SIG-M5 treated with dmso at 0.1 percent for 504 hours (cell line): ENCODE results near the gene ADAMTS19.

Source experiments
- DNase-seq: peaks from one replicate; lab custom pipeline; 2025; ENCODE audit not compliant: unreplicated experiment; lab: John Stamatoyannopoulos, UW

Gene ADAMTS19

DNA sequence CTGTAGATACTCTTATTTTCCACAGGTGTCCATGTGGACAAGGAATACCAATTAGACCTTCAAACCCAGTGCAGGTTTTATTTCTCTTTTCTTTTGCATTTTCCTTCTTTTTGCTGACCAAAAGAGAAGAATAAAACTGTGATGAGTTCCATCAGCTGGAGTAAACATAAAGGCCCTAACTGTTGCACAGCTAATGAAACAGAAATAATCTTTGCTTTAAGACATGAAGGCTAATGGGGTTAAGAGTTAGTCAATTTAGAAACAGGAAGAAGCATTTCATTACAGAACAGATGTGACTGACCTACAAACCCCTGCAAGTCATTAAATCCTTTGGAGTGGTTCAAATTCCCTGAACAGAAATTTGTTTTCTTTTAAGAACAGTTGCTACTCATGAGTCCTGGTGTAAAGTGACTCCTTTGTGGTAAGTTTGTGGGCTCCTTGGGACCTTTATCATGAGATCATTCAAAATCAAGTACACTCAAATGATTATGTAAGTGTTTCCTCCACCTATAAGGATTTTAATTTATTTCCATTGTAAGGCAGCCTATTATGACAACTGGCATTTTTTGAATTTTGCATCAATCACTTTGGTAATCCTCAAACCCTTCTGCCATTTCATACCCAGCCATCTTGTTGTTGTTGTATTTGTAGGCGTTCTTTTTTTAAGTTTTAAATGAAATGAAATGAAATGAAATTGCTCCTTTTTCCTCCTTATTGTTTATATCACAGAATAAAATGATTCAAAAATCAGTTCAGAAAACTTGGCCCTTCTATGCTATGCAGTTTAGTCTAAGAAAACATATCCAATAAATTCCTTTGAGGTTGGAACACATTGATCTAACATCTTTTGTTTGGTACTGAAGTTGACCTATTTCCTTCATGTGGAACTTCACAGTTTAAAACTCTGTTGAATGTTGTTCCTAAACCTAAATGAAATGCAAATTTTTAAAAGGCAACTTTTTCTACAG lies 289.1 kb downstream of the ADAMTS19 start:
- DNase-seq: no peak

DNA sequence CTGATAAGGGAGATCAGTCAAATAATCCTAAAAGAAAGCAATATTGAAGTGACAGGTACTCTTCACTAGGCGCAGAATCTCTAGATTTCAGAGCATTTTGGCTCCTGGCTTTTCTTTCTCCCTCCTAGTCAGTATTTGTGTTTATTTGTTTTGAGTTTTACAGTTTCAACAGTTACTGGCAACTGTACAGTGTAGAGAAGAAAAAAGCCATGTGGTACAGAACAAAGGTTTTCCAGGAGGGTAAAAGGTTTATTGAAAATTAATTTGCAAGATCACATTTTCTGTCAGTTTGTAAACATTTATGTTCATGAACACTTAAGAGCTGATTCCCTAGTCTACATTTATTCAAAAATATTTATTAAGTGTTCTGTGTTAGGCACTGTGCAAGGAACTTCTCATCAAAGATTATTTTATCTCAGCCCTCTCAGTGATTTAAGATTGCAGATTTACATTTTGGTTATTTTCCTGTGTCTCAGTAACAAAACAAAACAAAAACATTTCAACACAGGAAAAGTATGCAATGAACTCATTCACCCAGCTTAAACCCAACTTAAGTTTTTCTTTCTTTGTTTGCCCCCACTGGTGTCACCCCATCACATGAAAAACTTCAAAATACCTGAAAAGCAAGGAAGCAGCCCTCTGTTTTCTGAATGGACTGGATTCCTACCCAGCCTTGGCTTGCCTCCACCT lies 300.7 kb downstream of the ADAMTS19 start:
- no peak for DNase-seq

DNA sequence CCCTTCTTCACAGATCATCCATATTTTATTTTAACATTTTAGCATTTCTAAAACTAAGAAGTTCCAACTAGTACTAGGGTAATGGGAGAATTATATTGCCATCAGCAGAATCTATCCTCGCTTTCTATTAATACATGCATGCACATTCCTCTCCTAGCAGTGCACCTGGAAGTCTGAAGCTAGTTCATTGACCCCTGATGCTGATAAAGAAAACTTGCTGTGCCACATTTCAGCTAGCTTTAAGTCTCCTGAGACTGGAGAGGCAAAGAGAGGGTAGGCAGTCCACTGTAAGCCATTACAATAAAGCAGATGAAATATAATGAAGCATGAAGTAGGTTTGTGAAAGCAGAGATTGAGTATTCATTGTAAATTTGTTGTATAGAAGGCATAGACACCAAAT lies 303.6 kb downstream of the ADAMTS19 start:
- DNase-seq: no peak

DNA sequence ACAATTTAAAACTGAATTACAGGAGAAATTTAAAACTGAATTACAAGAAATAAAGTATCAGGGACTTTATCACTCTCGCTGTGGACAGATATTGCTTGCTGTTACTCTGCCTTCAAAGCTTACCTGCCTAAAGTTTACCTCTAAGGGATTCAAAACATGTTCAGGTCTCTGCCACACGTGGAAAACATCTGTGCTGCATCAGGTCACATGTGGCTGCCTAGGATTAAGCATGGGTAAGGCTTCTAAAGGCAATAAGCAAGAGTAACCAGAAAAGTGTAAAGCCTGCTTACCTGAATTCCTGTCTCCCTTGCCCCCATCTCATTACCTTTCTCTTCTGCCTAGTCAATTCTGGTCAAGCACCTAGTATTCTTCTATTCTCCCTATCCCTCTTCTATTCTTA lies 306.7 kb downstream of the ADAMTS19 start:
- DNase-seq: no peak

DNA sequence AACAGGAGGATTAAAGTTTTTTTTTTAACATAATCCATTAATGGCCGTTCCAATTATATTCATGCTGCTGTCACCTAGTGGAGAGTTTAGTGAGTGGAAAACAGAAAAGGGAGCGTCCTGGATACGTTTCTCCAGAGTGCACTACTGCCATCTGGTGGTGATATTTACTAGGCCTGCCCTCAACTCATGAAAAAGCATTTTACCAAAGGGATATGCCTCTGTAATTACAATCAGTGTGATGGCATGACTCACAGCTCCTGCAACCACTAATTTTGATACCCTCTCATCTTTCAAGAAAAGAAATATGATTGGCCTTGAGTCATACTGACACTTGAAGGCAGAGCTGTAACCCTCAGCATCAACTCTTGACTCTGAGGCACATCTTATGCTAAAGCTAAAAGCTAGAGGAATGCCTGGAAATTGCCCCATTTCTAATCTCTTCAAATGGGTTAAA lies 307.9 kb downstream of the ADAMTS19 start:
- DNase-seq: peak; percentile 91

DNA sequence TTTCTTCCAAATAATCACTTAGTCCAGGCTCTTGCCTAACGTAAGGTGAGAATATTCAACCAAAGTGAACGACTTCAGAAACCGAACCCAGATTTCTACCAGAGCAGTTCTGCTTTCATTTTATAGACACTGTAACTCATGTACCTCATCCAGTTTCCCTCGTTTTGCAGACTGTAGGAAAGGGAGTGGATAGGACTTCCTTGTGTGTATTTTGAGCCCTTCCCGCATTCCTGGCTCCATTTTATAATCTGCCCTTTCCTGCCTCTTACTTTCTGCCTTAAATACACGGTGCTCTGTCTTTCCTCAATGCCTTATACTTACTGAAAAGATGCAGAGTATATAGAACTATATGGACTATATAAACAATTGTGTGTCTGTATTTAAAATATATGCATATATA lies 308.6 kb downstream of the ADAMTS19 start:
- DNase-seq: no peak

DNA sequence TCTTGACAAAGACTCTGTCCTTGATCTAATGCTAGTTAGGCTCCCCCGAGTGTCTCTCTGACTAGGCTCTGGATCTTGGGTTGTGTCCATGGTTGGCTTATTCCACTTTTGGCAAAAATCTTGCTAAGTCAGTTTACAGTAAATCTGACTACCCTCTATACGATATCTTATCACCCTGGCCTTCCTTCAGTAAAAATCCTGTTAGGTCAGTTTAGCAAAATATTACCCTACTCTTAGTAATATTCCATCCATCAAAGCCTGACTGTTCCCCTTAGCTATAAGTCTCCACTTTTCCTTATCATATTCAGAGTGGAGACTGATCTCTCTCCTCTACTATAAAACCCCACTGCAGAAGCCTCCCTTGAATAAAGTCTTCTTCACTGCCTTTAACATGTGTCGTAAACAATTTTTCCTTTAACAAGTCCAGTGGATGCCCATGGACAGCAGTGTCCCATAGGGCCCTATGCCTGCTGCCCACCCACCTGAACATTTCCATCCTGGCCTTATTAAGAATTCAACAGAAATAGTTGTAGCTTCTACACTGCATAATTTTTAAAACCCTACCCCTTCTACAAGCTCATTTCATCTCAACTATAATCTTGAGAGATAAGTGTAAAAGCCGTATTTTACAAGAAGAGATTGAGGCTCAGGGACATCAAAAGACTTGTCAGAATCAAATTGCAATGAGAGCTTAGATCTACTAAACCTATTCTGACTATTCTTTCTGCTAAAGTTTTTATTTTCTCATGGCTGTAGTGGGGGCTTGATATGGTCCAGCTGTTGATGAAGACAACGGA lies 310.1 kb downstream of the ADAMTS19 start:
- no peak for DNase-seq

DNA sequence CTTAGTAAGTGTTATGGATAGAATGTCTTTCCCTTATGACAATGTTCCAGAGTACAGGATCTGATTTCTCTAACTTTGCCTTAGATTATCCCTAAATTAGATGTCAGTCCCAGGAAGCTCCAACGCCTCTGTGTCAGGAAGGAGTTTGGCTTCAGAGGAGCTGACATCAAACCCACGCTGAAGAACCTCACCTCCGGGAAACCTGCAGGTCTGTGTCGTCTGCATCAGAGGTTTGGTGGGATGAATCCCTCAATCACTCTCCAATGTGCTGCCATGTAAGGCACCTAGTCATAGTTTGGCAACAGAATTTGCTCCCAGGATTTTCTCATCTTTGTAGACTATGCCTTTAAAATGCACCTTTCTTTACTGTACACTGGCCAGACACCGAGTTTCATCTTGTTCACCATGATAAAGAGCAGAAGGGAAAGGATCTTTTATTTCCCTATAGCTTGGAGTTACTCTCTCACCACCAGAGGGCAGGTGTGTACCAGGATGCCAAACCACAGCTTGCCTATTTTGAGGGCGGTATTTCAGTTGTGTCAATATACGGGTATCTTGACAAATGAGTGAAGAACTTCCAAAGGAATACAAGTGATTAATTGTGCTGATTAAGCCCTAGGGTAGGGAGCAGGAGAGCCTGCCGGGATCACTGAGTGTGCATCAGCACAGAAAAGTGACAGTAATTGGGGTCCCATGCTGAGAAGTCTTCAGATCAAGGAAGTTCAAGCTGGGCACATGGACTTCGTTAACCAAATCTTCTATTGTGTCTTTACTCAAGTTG lies 311.1 kb downstream of the ADAMTS19 start:
- DNase-seq: peak; percentile 76

DNA sequence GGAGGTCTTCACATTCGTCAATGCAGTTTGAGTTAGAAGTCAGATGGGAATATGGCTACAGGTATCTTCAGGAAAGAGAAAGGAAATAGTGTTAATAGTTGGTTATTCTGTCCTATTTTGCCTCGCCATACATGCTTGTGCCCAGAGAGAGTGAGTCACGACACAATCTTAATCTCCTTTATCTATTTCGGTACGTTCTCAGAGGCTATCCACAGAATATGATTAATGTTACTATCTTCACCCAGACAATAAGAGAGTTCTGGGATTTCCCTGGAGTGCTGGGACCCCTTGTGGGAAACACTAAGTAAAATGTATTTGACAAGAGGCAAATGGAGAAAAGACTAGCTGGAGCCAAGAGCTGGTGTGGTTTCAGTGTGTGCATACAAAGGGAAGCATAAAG lies 313.3 kb downstream of the ADAMTS19 start:
- no peak for DNase-seq

DNA sequence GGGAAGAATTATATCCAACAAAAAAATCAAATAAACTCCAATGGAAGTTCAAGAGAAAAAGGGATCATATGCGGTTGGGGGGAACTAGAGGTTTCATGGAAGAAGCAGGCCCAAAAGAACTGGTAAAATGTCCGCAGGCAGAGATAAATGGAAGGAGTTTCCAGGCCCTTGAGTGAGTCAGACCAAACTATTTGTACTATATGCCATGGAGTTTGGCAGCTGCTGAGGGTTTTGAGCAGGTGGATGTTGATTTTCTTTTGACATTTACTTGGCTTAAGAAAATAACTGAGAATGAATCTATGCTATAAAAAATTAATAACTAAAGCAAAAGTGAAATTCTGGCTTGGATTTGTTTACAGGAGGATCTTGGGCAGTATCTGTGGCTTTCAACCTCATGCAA lies 321.5 kb downstream of the ADAMTS19 start:
- no peak for DNase-seq
